HL-60 (cell line): ENCODE results near the gene TBC1D17.

Source experiments
- DNase-seq, 2 experiments: peaks; one replicate each; pipeline ENCODE4 v3.0.0-alpha.2; 2010 to 2020; ENCODE audit warnings: low read depth in 1 of 2, low spot score in 1 of 2
- H3K27ac ChIP-seq: fragments of 250-450 bp; sonication (Bioruptor Pico); replicated peaks from 2 replicates; pipeline ENCODE4 v1.5.1; 2020; ENCODE audit warnings: mild to moderate bottlenecking, moderate library complexity
- H3K27me3 ChIP-seq: fragments of 250-450 bp; sonication (Bioruptor Pico); 2 replicates; pipeline ENCODE4 v1.5.1; 2021; ENCODE audit warnings: mild to moderate bottlenecking, moderate library complexity; ENCODE audit not compliant: insufficient read depth, poor library complexity, severe bottlenecking
- H3K4me3 ChIP-seq: replicated peaks from 2 replicates; pipeline ENCODE4 v1.5.1; 2011; ENCODE audit warnings: mild to moderate bottlenecking, control low read depth, low read length; ENCODE audit not compliant: insufficient read depth
- CTCF ChIP-seq: IDR thresholded peaks from one replicate; pipeline ENCODE4 v1.5.1; 2011; ENCODE audit warnings: low read length, control low read depth, inconsistent platforms; ENCODE audit not compliant: insufficient read depth
- GABPA ChIP-seq: IDR thresholded peaks from 2 replicates; pipeline ENCODE4 v1.6.1; 2012; ENCODE audit warnings: low read depth
- POLR2AphosphoS5 ChIP-seq: IDR thresholded peaks from 2 replicates; pipeline ENCODE4 v1.6.1; 2012; ENCODE audit warnings: low read depth
- REST ChIP-seq: IDR thresholded peaks from 2 replicates; pipeline ENCODE4 v1.6.1; 2012; ENCODE audit warnings: low read depth; ENCODE audit not compliant: insufficient replicate concordance
- SPI1 ChIP-seq: IDR thresholded peaks from 2 replicates; pipeline ENCODE4 v1.6.1; 2012; ENCODE audit warnings: low read depth, mild to moderate bottlenecking, borderline replicate concordance

TBC1D17 gene

DNA sequence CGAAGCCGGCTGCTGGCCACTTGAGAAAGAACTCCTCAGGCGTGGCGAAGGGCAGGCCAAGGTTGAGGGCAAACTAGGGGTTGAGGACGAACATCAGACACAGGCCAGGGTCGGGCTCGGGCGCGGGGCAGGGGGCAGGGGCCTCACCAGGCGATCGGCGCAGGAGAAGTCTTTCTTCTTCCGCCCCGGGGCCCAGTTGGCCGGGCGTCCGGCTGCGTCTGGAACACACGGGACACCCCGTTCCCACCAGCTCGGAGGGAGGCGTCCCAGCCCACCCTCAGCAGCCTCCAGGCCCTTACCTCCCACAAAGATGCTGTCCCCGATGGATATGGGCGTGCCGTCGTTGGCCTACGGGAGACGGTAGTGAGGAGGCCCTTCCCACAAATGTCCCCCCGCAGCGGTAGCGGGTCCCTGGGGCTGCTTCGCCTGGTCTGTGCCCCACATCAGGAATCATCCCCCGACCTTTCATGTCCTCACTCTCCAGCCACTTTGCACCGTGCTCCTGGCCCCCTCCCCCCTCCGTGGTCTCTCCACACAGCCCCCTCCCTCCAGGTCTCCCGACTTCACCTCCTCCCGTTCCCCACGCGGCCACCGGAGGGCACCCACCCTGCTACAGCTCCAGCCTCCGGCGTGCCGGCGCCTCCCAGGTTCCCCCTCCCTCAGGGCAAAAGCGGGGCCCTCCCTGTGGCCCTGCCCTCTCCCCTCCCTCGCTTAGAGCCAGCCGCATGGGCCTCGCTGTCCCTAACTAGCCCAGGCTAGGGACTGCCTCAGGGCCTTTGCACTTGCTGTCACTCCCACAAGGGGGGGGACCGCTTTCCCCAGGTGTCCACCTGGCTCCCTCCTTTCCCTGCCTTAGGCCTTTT is 14.9 kb upstream of the TBC1D17 start:
- Histone ChIP-seq H3K27ac (no peak overlapping the region), H3K4me3 (no peak overlapping the region), H3K27me3 (no peaks in the 10 kb centered on the region)
- TF ChIP-seq CTCF = no peak
- no peak for TF ChIP-seq GABPA
- no peak for TF ChIP-seq REST
- no peak for TF ChIP-seq POLR2AphosphoS5
- no peak for TF ChIP-seq SPI1
- no peak for DNase-seq

GRCh38 chr19:49863254-49863934 is 14.1 kb upstream of the TBC1D17 start:
- TF ChIP-seq POLR2AphosphoS5 (no peak), GABPA (no peak), CTCF (no peak), REST (no peak), SPI1 (no peak)
- no peak overlapping the region for H3K4me3 ChIP-seq
- no peak for DNase-seq
- no peak overlapping the region for H3K27ac ChIP-seq
- H3K27me3 ChIP-seq = no peaks in the 10 kb centered on the region

GRCh38 chr19:49863935-49864320 is 13.6 kb upstream of the TBC1D17 start:
- H3K27ac ChIP-seq = no peak overlapping the region
- TF ChIP-seq POLR2AphosphoS5 (peak; percentile 10; the same call in 1 of the 2 replicates), GABPA (no peak), SPI1 (no peak), REST (no peak), CTCF (no peak)

More at GRCh38 chr19:49863935-49864320, 13.6 kb upstream of the TBC1D17 start:
- DNase-seq = no peak
- no peaks in the 10 kb centered on the region for H3K27me3 ChIP-seq
- H3K4me3 ChIP-seq = no peak overlapping the region
